Upper lobe of right lung (tissue), 1 donor: ENCODE data around the gene TESMIN. TPM values are rescaled to one million over a fixed set of nuclear protein-coding genes. Genes with fewer than 3 reads are reported as not detected.

Experiments
- ATAC-seq: fragments of 200-7000 bp; cut with Tn5 transposase; one replicate; pipeline ENCODE4 v1.9.1; 2020; ENCODE audit warnings: mild to moderate bottlenecking, moderate library complexity
- DNase-seq: peaks from one replicate; pipeline ENCODE4 v3.0.0-alpha.2; 2020
- H3K27ac ChIP-seq: fragments of 200-600 bp; one replicate; pipeline ENCODE4 v1.8.0; 2022
- H3K27me3 ChIP-seq: fragments of 200-600 bp; one replicate; pipeline ENCODE4 v1.8.0; 2022; ENCODE audit warnings: mild to moderate bottlenecking
- H3K36me3 ChIP-seq: fragments of 200-600 bp; one replicate; pipeline ENCODE4 v1.8.0; 2022
- H3K4me1 ChIP-seq: fragments of 200-600 bp; one replicate; pipeline ENCODE4 v1.8.0; 2022
- H3K4me3 ChIP-seq: fragments of 200-600 bp; one replicate; pipeline ENCODE4 v1.8.0; 2022; ENCODE audit warnings: mild to moderate bottlenecking
- H3K9me3 ChIP-seq: fragments of 200-600 bp; one replicate; pipeline ENCODE4 v1.8.0; 2022
- intact Hi-C: fragments of 100-400 bp; cut with DNase I; formaldehyde crosslinking; loops from one replicate; pipeline ENCODE4 v1.11.0; 2022
- total RNA-seq: library from RNA; stranded (reverse); fragmentation: NEBNext Ultra II Directional; extraction: Animal tissue kit (Norgen Biotek cat#: 25700); gene quantifications from one replicate; pipeline ENCODE4 v1.2.1, GENCODE V29; 2021
- TF ChIP-seq, protein P1 (sequence below): fragments of 200-600 bp; IDR thresholded peaks from one replicate; pipeline ENCODE4 v1.8.0; 2022; ENCODE audit warnings: antibody characterized with exemption
- donor health status: DM: no; HTN: yes; CAD: no; lungs with severe emphysema.

The TESMIN gene
- total RNA-seq, 1 donor from 2014 or later, result 0.81 TPM

DNA sequence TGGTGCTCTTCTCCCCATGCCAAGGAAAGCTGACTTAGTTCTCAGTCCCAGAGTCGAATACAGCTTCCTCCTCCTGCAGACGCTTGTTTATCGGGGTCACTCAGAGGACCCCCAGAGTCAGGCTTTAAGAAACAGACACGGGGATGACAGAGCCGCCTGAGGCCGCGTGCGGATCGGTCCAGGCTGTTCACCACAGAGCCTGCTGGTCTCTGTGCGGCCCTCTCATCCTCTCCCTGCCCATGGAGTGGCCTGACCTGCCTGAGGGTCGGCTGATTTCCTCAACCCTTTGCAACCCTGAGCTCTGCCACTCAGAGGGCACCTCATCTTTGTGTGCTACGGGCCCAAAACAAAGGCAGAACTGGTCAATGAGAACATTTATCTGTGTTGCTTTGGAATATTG, 64.8 kb downstream of the TESMIN start:
- ATAC-seq (no peak), DNase-seq (peak; percentile 53)
- Histone ChIP-seq H3K9me3 (no peaks in the 10 kb centered on the region), H3K36me3 (no peaks in the 10 kb centered on the region), H3K4me3 (no peak overlapping the region), H3K27ac (no peak overlapping the region), H3K27me3 (peaks cover 33% of the 10 kb centered on the region), H3K4me1 (peaks cover 7% of the 10 kb centered on the region)
- TF ChIP-seq, protein P1, sequence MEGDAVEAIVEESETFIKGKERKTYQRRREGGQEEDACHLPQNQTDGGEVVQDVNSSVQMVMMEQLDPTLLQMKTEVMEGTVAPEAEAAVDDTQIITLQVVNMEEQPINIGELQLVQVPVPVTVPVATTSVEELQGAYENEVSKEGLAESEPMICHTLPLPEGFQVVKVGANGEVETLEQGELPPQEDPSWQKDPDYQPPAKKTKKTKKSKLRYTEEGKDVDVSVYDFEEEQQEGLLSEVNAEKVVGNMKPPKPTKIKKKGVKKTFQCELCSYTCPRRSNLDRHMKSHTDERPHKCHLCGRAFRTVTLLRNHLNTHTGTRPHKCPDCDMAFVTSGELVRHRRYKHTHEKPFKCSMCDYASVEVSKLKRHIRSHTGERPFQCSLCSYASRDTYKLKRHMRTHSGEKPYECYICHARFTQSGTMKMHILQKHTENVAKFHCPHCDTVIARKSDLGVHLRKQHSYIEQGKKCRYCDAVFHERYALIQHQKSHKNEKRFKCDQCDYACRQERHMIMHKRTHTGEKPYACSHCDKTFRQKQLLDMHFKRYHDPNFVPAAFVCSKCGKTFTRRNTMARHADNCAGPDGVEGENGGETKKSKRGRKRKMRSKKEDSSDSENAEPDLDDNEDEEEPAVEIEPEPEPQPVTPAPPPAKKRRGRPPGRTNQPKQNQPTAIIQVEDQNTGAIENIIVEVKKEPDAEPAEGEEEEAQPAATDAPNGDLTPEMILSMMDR, result no peak
- intact Hi-C loops, result no loop called here

DNA sequence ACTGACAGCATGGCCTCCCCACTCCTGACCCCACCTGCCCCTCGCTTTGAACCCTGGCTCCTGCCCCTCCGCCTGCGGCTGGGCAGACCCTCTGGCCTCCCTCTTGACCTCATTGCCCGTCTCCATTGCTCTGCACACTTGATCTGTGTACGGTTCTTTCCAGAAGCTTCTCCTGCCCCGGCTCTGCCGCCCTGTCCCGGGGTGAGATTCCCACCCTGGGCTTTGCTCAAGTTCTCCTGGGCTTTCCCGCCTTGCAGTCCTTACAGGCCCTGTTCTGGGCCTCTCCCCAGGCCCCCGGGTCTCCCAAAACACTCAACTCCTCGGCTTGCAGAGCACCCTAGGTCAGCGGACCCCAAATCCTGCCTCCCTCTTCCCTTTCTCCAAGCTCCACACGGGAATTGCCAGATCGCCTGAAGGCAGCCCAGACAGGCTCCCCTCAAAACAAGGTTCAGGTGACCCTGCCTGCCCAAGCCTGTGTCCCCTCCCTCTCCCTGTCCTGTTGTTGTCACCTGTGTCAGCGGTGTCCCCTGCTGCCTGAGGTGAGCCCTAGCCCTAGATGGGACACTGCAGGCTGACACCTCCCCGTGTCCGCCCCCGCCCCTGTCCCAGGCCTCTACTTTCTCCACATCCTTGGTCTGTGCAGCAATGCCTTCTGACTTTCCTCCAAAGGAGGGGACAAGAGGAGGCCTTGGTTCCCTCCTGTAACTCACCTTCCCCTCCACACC, 65.5 kb downstream of the TESMIN start:
- peaks cover 33% of the 10 kb centered on the region for H3K27me3 ChIP-seq
- DNase-seq (peak; percentile 40), ATAC-seq (no peak)
- H3K9me3 ChIP-seq, result no peaks in the 10 kb centered on the region
- no peaks in the 10 kb centered on the region for H3K36me3 ChIP-seq
- H3K27ac ChIP-seq, result no peak overlapping the region
- H3K4me1 ChIP-seq, result peaks cover 7% of the 10 kb centered on the region
- TF ChIP-seq, protein P1, result no peak
- H3K4me3 ChIP-seq, result no peak overlapping the region
- intact Hi-C loops, result no loop called here

DNA sequence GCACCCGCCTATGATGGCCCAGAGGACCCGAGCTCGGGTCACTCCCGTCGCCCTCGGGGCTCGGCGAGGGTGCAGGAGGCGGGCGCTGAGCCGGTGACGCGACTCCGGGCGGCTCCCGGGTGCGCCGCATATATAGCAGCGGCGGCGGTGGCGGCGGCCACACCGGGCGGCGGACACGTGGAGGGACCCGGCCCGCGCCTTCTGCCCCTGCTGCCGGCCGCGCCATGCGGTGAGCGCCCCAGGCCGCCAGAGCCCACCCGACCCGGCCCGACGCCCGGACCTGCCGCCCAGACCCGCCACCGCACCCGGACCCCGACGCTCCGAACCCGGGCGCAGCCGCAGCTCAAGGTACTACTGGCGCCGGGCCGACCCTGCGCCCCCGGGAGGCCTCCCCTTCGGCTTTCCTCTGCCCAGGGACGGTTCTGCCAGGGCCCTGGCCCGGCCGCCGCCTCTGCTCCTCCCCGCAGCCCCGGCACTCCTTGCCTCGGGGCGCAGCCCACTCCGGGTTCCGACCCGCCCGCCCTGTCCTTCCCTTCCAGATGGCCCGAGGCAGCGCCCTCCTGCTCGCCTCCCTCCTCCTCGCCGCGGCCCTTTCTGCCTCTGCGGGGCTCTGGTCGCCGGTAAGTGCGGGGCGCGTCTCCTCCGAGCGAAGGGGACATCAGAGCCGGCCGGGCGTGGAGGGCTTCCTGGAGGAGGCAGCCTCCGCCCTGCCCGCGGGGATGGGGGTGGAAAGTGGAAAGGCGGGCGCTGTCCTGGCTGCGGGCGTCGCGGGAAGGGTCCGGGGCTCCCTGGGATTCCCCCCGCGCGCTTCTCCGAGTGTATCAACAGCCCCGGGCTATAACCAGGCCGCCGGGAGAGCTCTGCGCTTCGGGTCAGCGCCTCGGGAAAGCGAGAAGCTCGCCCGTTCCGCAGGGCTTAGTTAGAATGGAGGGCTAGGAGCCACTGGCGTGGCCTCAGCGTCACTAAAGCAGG, 66.6 kb downstream of the TESMIN start, which contains the start of gene GAL:
GAL (plus strand) TSS at position 160 of the 972 bp plus-strand sequence; CDS start at position 540, 380 bp downstream.
- intact Hi-C loops, result no loop called here
- H3K27me3 ChIP-seq, result peaks cover 33% of the 10 kb centered on the region

DNA sequence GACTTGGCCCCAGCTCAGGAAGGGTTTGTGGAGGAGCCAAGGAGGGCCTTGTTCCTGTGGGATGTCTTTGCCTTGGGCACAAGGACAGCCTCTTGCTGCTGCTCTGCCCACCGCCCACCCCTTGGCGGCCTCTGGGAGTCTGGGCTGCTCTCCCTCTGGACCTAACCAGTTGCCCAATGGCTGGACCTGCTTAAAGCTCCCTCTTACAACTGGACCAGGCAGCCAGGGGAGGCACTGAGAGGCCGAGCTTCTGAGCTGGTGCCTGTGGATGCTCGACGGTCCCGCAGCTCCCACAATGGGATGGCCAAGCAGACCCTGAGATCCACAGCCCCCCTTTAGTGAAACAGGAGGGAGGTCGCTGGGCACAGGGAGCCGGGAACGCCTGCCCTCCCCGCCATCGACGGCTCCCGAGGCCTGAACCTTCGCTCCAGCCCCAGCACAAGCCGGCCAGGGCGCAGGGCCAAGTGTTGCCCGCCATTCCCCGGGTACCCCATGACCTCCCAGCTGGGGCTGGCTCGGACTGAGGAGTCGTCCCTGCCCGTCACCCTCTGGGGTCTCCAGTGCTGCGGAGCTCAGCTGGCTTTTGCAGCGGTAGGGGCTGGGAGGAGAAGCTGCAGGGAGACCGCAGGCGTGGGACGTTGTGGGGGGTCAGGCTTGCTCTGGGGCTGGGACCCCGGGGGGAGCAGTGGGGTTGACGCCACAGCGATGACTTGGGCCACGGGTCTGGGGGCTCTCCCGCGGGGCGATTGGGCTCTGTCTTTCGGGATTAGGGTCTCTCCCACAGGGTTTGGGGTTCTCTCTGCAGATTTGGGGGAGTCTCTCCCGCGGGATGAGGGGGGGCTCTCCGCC, 67.6 kb downstream of the TESMIN start:
- no peaks in the 10 kb centered on the region for H3K9me3 ChIP-seq
- TF ChIP-seq, protein P1, result no peak
- H3K27me3 ChIP-seq, result peaks cover 33% of the 10 kb centered on the region
- H3K4me1 ChIP-seq, result peaks cover 7% of the 10 kb centered on the region
- no peak overlapping the region for H3K4me3 ChIP-seq
- H3K27ac ChIP-seq, result no peak overlapping the region
- peak; percentile 61 for DNase-seq
- intact Hi-C loops, result no loop called here
- no peak for ATAC-seq
- H3K36me3 ChIP-seq, result no peaks in the 10 kb centered on the region

More for the DNA sequence above, 66.6 kb downstream of the TESMIN start, which contains the start of gene GAL:
- H3K9me3 ChIP-seq, result no peaks in the 10 kb centered on the region
- DNase-seq (peak; percentile 61), ATAC-seq (peak; percentile 43)
- H3K27ac ChIP-seq, result no peak within 1 kb of the TSS
- H3K4me3 ChIP-seq, result peak within 1 kb of the TSS; percentile 33
- no peaks in the 10 kb centered on the region for H3K36me3 ChIP-seq
- peaks cover 7% of the 10 kb centered on the region for H3K4me1 ChIP-seq
- TF ChIP-seq, protein P1, result no peak

DNA sequence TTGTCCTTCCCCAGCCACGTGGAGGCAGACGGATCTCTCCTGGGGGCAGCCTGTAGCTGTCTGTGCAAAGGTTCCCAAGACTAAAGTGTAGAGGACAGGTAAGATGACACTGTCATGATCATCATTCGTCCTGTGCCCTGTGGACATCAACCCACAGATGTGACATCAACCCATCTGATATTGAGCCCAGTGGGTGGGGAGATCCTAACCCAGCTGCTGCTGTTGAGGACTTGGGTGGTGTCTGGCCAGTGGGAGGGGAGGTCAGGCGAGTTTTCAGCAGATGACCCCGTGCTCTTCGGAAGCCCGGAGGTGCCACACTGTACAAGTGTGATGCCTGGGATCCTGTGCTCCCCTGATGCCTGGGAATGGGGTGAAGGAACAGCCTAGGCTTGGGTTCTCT, 68.2 kb downstream of the TESMIN start:
- TF ChIP-seq, protein P1, result no peak
- DNase-seq (peak; percentile 17), ATAC-seq (no peak)
- Histone ChIP-seq H3K4me3 (no peak overlapping the region), H3K4me1 (peaks cover 7% of the 10 kb centered on the region), H3K27ac (no peak overlapping the region), H3K9me3 (no peaks in the 10 kb centered on the region), H3K27me3 (peaks cover 33% of the 10 kb centered on the region), H3K36me3 (no peaks in the 10 kb centered on the region)
- intact Hi-C loops, result no loop called here
